HepG2 (cell line): ENCODE data around the gene SLC22A15. TPM values are rescaled to one million over a fixed set of nuclear protein-coding genes. Genes with fewer than 3 reads are reported as not detected.

Source experiments
- ATAC-seq: fragments of 200-7000 bp; cut with Tn5 transposase; 3 replicates; pipeline ENCODE4 v1.9.1; 2020; ENCODE audit warnings: mild to moderate bottlenecking, moderate library complexity
- BruUV-seq: library from RNA; stranded (reverse); fragments of 400-500 nt; replicated peaks from 2 replicates; lab custom pipeline; 2021; lab: Mats Ljungman, UMichigan
- CTCF ChIA-PET: fragments of 300-600 bp; formaldehyde crosslinking; extraction: SDS; loops from one replicate; lab custom pipeline; 2021; ENCODE audit warnings: low total read pairs, inconsistent platforms, low intra/inter-chr PET ratio; lab: Yijun Ruan, JAX
- POLR2A ChIA-PET: fragments of 350-600 bp; sonication (Branson Sonifier 250); formaldehyde crosslinking; loops from one replicate; lab custom pipeline; 2020; ENCODE audit warnings: antibody characterized with exemption, inconsistent platforms; lab: Yijun Ruan, JAX
- DNase-seq: peaks from one replicate; pipeline ENCODE4 v3.0.0-alpha.2; 2015; ENCODE audit warnings: low spot score
- FAIRE-seq: peaks from 3 replicates; lab custom pipeline; 2011; peaks lifted over from hg19 to GRCh38; lab: Jason Lieb, UNC
- H2AFZ ChIP-seq: one replicate; pipeline ENCODE4 v1.6.1; 2011; ENCODE audit warnings: low read length, inconsistent platforms
- H3K27ac ChIP-seq: fragments of 300-600 bp; 3 replicates; pipeline ENCODE4 v1.8.0; 2011; ENCODE audit warnings: mixed run types, mild to moderate bottlenecking, mixed read lengths, low read length, inconsistent platforms; ENCODE audit not compliant: insufficient read depth; ENCODE audit errors: extremely low read length
- H3K27me3 ChIP-seq, 2 experiments: fragments of 200-600 bp in 1 of 2; 2 replicates in 1 of 2; 3 replicates in 1 of 2; pipeline versions ENCODE4 v1.6.0 to v1.8.0; 2011; ENCODE audit warnings: low read length in 2 of 2, mild to moderate bottlenecking in 2 of 2, moderate library complexity in 2 of 2, inconsistent platforms in 1 of 2; ENCODE audit not compliant: insufficient read depth in 2 of 2, control insufficient read depth in 1 of 2
- H3K36me3 ChIP-seq, 2 experiments: fragments of 200-600 bp in 1 of 2; replicated peaks in 1 of 2; 2 replicates in 1 of 2; 3 replicates in 1 of 2; pipeline versions ENCODE4 v1.5.1 to v1.8.0; 2011; ENCODE audit warnings: low read length in 2 of 2, inconsistent platforms in 1 of 2; ENCODE audit not compliant: insufficient read depth in 2 of 2, control insufficient read depth in 1 of 2
- H3K4me1 ChIP-seq: 2 replicates; pipeline ENCODE4 v1.5.1; 2012; ENCODE audit warnings: low read length, inconsistent platforms; ENCODE audit not compliant: insufficient read depth
- H3K4me2 ChIP-seq: 2 replicates; pipeline ENCODE4 v1.6.0; 2011; ENCODE audit warnings: low read depth, low read length, inconsistent platforms
- H3K4me3 ChIP-seq, 3 experiments: fragments of 200-600 bp in 1 of 3; sonication (generic), shearing (Covaris generic) in 1 of 3; replicated peaks in 1 of 3; 2 replicates each; pipeline ENCODE4 v1.5.1; 2011 to 2016; ENCODE audit warnings: low read length in 3 of 3, inconsistent platforms in 2 of 3, low read depth in 2 of 3, mild to moderate bottlenecking in 2 of 3, control low read depth in 1 of 3, mixed read lengths in 1 of 3; ENCODE audit not compliant: insufficient read depth in 1 of 3
- H3K79me2 ChIP-seq: one replicate; pipeline ENCODE4 v1.6.1; 2011; ENCODE audit warnings: low read length, inconsistent platforms; ENCODE audit not compliant: insufficient read depth
- H3K9ac ChIP-seq: 2 replicates; pipeline ENCODE4 v1.6.0; 2011; ENCODE audit warnings: mild to moderate bottlenecking, low read depth, low read length, inconsistent platforms; ENCODE audit not compliant: insufficient read depth
- H3K9me3 ChIP-seq: 2 replicates; pipeline ENCODE4 v1.5.1; 2012; ENCODE audit warnings: mild to moderate bottlenecking, low read length
- H4K20me1 ChIP-seq: 2 replicates; pipeline ENCODE4 v1.6.0; 2011; ENCODE audit warnings: inconsistent platforms, mild to moderate bottlenecking, low read length, moderate library complexity; ENCODE audit not compliant: insufficient read depth
- FOXC1 ChIP-seq: sonication (generic); formaldehyde crosslinking; IDR thresholded peaks from 2 replicates; pipeline ENCODE4 v1.8.0; 2022; ENCODE audit warnings: mild to moderate bottlenecking, missing genetic modification reagents, borderline replicate concordance
- MAFF ChIP-seq: IDR thresholded peaks from 2 replicates; pipeline ENCODE4 v1.6.1; 2011; ENCODE audit warnings: low read depth, low read length, improper control_type of control experiment
- MYNN ChIP-seq: sonication (generic); formaldehyde crosslinking; IDR thresholded peaks from 2 replicates; pipeline ENCODE4 v1.4.0; 2020; ENCODE audit warnings: mild to moderate bottlenecking, low read depth, missing genetic modification reagents
- NR2F1 ChIP-seq, 2 experiments: fragments of 450-650 bp in 1 of 2; formaldehyde crosslinking in 1 of 2; IDR thresholded peaks; 2 replicates each; pipeline versions ENCODE4 v1.5.0 to v1.6.1; 2016 to 2020; ENCODE audit warnings: mild to moderate bottlenecking in 1 of 2, missing compliant biosample characterization in 1 of 2, missing genetic modification reagents in 1 of 2, moderate library complexity in 1 of 2
- SIX4 ChIP-seq: sonication (generic); formaldehyde crosslinking; IDR thresholded peaks from 2 replicates; pipeline ENCODE4 v1.4.0; 2020; ENCODE audit warnings: missing genetic modification reagents
- SKI ChIP-seq: fragments of 450-650 bp; IDR thresholded peaks from one replicate; pipeline ENCODE4 v1.6.1; 2018; ENCODE audit warnings: mild to moderate bottlenecking; ENCODE audit not compliant: partially characterized antibody
- TCF7 ChIP-seq: sonication (generic); IDR thresholded peaks from 2 replicates; pipeline ENCODE4 v1.6.1; 2016; ENCODE audit warnings: antibody characterized with exemption, low read depth
- TCF7L2 ChIP-seq: IDR thresholded peaks from 2 replicates; pipeline ENCODE4 v1.6.1; 2011; ENCODE audit warnings: mild to moderate bottlenecking, low read depth, low read length, moderate library complexity
- ZKSCAN5 ChIP-seq: sonication (generic); formaldehyde crosslinking; IDR thresholded peaks from 2 replicates; pipeline ENCODE4 v1.5.1; 2020; ENCODE audit warnings: mild to moderate bottlenecking, missing genetic modification reagents
- WGBS: methylation state at CpG from one replicate; pipeline ENCODE4 v1.1.6; 2017; ENCODE audit warnings: low lambda C conversion rate; 5-methylcytosine and 5-hydroxymethylcytosine counted together
- in situ Hi-C: cut with HindIII; loops from 2 replicates; pipeline ENCODE4 v1.10.0; 2017; ENCODE audit warnings: low pct_unique_long_range_greater_than_20kb; ENCODE audit not compliant: extremely low pct_ligation_motif_present
- intact Hi-C: fragments of 100-400 bp; cut with micrococcal nuclease; formaldehyde crosslinking; loops from one replicate; pipeline ENCODE4 v1.10.0; 2022; ENCODE audit not compliant: unreplicated experiment
- polyA plus RNA-seq, 8 experiments: library from polyadenylated mRNA; depleted of rRNA in 3 of 8; stranded (reverse) in 7 of 8; unstranded in 1 of 8; fragments of >200 nt; fragmentation: Illumina TruSeq in 4 of 8; extraction: Trizol in 4 of 8; gene quantifications; 2 replicates each; pipeline versions ENCODE4 v1.2.1 to v1.2.3, GENCODE V29; 2011 to 2016; ENCODE audit warnings: low read depth in 4 of 8, missing spikeins in 1 of 8, mixed read lengths in 1 of 8; ENCODE audit not compliant: insufficient read depth in 1 of 8
- total RNA-seq, 5 experiments: library from RNA; depleted of rRNA; stranded (reverse); fragments of >200 nt; fragmentation: Illumina TruSeq; extraction: Trizol; gene quantifications; 2 replicates each; pipeline ENCODE4 v1.2.3, GENCODE V29; 2016; ENCODE audit warnings: low read depth in 1 of 5
- TF ChIP-seq, protein P1 (sequence below): sonication (generic); formaldehyde crosslinking; IDR thresholded peaks from 2 replicates; pipeline ENCODE4 v1.4.0; 2020; ENCODE audit warnings: missing genetic modification reagents
- TF ChIP-seq, protein P2 (sequence below): sonication (generic); formaldehyde crosslinking; IDR thresholded peaks from 2 replicates; pipeline ENCODE4 v1.4.0; 2020; ENCODE audit warnings: mild to moderate bottlenecking, missing genetic modification reagents
- TF ChIP-seq, protein P3 (sequence below): sonication (generic); formaldehyde crosslinking; IDR thresholded peaks from 2 replicates; pipeline ENCODE4 v1.8.0; 2022; ENCODE audit warnings: low read depth, missing genetic modification reagents

The SLC22A15 gene
- total and polyA plus RNA-seq, 2 of the 13 experiments (the other 11 are each of a cell fraction or from before 2014, with no cell fraction given): 0.24 to 1.7 TPM

DNA sequence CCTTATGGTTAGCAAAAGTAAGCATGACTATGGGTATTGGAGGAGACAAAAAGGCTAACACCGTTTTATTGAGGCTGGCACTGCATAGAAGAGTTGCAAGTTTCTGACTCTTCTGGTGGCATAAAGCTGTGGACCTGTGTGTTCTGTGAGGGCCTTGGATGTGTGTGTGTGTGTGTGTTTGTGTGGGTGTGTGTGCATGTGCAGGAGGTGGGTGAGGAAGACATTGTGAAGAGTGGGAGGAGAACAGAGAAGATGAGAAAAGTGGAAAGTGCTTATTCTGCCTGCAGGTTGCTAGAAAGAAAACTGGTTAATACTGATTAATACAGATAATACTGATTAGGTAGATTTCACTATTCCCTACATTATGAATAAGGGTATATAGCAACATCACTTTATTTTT lies 12.6 kb downstream of the SLC22A15 start (continued):
- TF ChIP-seq NR2F1 (CRISPR knock-in tag; IDR thresholded peaks at IDR 0.05) (no peak), SIX4 (CRISPR knock-in tag) (no peak)
- TF ChIP-seq, protein P1, sequence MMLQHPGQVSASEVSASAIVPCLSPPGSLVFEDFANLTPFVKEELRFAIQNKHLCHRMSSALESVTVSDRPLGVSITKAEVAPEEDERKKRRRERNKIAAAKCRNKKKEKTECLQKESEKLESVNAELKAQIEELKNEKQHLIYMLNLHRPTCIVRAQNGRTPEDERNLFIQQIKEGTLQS (CRISPR knock-in tag): no peak
- TF ChIP-seq, protein P2, sequence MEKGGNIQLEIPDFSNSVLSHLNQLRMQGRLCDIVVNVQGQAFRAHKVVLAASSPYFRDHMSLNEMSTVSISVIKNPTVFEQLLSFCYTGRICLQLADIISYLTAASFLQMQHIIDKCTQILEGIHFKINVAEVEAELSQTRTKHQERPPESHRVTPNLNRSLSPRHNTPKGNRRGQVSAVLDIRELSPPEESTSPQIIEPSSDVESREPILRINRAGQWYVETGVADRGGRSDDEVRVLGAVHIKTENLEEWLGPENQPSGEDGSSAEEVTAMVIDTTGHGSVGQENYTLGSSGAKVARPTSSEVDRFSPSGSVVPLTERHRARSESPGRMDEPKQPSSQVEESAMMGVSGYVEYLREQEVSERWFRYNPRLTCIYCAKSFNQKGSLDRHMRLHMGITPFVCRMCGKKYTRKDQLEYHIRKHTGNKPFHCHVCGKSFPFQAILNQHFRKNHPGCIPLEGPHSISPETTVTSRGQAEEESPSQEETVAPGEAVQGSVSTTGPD (CRISPR knock-in tag): no peak
- TF ChIP-seq, all 625 proteins: peak for 0

DNA sequence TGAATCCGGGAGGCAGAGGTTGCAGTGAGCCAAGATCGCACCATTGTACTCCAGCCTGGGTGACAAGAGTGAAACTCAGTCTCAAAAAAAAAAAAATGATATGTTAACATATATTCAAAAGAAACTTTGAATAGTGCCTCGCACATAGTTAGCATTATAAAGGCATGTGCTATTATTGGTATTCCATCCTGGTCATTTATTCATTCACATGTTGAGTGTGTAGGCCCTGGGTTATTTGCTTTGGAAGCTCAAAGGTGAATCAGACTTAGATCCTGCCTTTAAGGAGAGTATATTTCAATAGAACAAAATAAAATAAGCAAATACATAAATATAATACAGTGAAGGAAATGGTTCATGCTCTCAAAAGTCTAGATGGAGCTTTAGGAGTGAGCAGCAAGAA lies 13.4 kb downstream of the SLC22A15 start:
- H2AFZ ChIP-seq: no peak overlapping the region
- H3K4me1 ChIP-seq: peaks cover 15% of the 10 kb centered on the region
- BruUV-seq: no TSS peak
- no peak overlapping the region for H3K4me2 ChIP-seq
- TF ChIP-seq ZKSCAN5 (CRISPR knock-in tag) (no peak), TCF7 (no peak), MYNN (no peak), TCF7L2 (no peak), MAFF (no peak), SKI (no peak), FOXC1 (CRISPR knock-in tag) (no peak)
- TF ChIP-seq, protein P3, sequence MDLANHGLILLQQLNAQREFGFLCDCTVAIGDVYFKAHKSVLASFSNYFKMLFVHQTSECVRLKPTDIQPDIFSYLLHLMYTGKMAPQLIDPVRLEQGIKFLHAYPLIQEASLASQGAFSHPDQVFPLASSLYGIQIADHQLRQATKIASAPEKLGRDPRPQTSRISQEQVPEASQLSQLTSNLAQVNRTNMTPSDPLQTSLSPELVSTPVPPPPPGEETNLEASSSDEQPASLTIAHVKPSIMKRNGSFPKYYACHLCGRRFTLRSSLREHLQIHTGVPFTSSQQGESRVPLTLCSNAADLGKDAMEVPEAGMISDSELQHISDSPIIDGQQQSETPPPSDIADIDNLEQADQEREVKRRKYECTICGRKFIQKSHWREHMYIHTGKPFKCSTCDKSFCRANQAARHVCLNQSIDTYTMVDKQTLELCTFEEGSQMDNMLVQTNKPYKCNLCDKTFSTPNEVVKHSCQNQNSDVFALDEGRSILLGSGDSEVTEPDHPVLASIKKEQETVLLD (CRISPR knock-in tag): no peak
- FAIRE-seq: no peak
- H3K9ac ChIP-seq: no peak overlapping the region
- ChIA-PET POLR2A (no interaction called here), CTCF (no interaction called here)
- H3K36me3 ChIP-seq: no peaks in the 10 kb centered on the region
- ATAC-seq: no peak
- no peak overlapping the region for H3K4me3 ChIP-seq
- H3K27ac ChIP-seq: no peak overlapping the region
- 67% methylated on average over 3 of the region's 3 CpGs for WGBS
- H3K9me3 ChIP-seq: no peaks in the 10 kb centered on the region
- no peaks in the 10 kb centered on the region for H3K79me2 ChIP-seq
- intact Hi-C loops: no loop called here
- DNase-seq: no peak
- in situ Hi-C loops: loop anchor here (25.0 kb wide), 1 partner anchor 377 kb away; no protein-coding TSS in a partner anchor
- no peaks in the 10 kb centered on the region for H3K27me3 ChIP-seq
- H4K20me1 ChIP-seq: no peaks in the 10 kb centered on the region
